H1 (cell line): ENCODE data around the gene CXCR1. TPM values are rescaled to one million over a fixed set of nuclear protein-coding genes. Genes with fewer than 3 reads are reported as not detected.

Experiments
- CHD7 ChIP-seq: fragments of 300-600 bp; sonication (generic); IDR thresholded peaks from 2 replicates; pipeline ENCODE4 v1.7.1; 2012; ENCODE audit warnings: low read length, moderate library complexity, mild to moderate bottlenecking, inconsistent platforms; ENCODE audit not compliant: insufficient replicate concordance
- polyA plus RNA-seq, 7 experiments: library from polyadenylated mRNA; depleted of rRNA in 3 of 7; stranded (reverse) in 5 of 7; unstranded in 2 of 7; fragments of >200 nt in 5 of 7; fragments of 200-250 nt in 2 of 7; gene quantifications; 1 replicate in 5 of 7; 2 replicates in 1 of 7; 4 replicates in 1 of 7; pipeline versions ENCODE4 v1.2.1 to v1.2.3, GENCODE V29; 2011 to 2013; ENCODE audit warnings: missing spikeins in 2 of 7, mixed read lengths in 2 of 7
- total RNA-seq: library from RNA; stranded (reverse); fragmentation: NEBNext Ultra II Directional; extraction: Animal tissue kit (Norgen Biotek cat#: 25700); gene quantifications from 2 replicates; pipeline ENCODE4 v1.2.1, GENCODE V29; 2021

CXCR1 gene
- total and polyA plus RNA-seq, 2 of the 8 experiments (the other 6 are each of a cell fraction or from before 2014, with no cell fraction given), result not detected

GRCh38 chr2:218202266-218202665, 35.5 kb upstream of the CXCR1 start (continued):
- TF ChIP-seq CHD7, result no peak
